NCI-H510A treated with DMSO at 0.1 percent for 48 hours (cell line): ENCODE results near the gene OR10G7.
A peak's percentile ranks its signal among the peaks of the same experiment; 100 is the strongest.

Source experiments
- DNase-seq: peaks from one replicate; lab custom pipeline; 2025; lab: John Stamatoyannopoulos, UW

The OR10G7 gene, protein sequence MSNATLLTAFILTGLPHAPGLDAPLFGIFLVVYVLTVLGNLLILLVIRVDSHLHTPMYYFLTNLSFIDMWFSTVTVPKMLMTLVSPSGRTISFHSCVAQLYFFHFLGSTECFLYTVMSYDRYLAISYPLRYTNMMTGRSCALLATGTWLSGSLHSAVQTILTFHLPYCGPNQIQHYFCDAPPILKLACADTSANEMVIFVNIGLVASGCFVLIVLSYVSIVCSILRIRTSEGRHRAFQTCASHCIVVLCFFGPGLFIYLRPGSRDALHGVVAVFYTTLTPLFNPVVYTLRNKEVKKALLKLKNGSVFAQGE

DNA sequence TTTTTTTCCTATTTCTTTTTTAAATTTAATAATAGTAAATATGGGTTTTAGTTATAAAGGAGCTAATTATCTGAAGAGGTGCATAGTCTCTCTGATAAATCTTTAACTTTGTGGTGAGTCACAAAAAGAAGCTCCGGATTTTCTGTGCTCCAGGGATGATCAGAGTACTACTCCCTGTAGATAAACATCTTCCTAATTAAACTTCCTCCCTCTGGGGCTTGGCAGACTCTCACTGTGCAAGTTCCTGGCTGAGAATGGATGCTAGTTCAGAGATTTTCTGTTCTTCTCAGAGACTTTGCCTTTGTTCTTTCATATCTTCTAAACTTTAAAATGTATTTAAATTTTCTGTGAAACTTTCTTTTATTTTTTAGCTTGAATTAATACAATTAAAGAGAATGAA is at the start of gene OR10G7:
Gene OR10G7, minus strand, starts transcription at position 72 of the 400 bp plus-strand sequence. CDS start 2,324 bp downstream, outside the sequence.
- no peak for DNase-seq

DNA sequence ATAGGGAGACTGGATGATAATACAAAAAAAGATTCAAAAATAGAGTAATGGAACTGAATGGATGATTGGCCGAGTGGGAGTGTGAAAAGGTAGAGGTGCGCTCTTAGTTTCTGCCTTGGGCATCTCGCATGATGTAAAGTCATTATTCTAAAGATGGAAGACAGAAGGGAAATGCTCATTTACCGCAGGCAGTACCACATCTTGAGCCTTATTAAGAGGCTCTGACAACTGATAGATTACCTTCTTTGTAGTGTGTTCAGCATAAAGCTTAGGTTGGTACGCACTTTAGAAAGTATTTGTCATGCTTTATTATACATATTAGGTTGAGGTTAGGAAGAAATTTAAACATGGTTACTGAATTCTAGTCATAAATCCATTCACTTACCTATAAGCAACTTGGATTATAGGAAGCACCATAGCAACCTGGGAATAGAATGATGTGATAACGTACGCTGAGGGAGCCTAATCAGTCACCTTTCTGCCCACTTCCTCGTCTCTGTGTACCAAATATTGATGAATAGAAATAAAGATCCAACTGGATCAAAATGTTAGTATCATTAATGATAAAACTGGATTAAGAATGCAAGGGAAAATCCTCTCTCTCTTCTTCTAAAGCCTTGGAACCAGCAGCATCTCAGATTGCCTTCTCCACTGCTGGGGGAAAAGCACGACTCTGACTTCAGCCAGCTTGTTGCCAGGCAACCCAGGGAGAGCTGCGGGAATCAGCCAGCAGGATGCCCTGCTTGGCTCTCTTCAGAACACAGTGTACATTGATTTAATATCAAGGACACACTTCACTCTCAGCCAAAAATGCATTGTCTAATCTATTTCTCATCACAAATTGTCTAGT is 45.1 kb upstream of the OR10G7 start:
- DNase-seq, result no peak

GRCh38 chr11:124085583-124085982 is 44.5 kb upstream of the OR10G7 start:
- no peak for DNase-seq

DNA sequence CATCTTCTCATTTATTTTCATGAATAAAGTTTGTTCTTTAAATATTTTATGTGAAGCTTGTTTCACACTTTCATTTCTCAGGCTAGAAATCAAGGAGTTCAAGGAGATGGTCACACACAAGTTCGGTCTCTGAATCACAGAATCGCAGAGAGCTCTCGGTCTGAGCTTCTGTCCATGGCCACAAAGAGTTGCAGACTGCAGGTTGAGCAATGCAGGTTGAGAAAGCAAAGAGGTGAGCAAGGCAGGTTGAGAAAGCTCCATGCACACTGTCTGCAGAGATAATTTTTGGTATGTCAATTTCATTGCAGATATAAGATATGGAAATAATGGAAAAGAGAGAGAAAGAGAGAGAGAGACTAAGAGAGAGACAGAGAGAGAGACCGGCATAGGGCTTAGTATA is 41.2 kb upstream of the OR10G7 start:
- no peak for DNase-seq

- no peak for DNase-seq
These were observed 40.4 kb upstream of the OR10G7 start for GRCh38 chr11:124081483-124081882.

GRCh38 chr11:124080327-124081001 is 39.3 kb upstream of the OR10G7 start:
- no peak for DNase-seq

DNA sequence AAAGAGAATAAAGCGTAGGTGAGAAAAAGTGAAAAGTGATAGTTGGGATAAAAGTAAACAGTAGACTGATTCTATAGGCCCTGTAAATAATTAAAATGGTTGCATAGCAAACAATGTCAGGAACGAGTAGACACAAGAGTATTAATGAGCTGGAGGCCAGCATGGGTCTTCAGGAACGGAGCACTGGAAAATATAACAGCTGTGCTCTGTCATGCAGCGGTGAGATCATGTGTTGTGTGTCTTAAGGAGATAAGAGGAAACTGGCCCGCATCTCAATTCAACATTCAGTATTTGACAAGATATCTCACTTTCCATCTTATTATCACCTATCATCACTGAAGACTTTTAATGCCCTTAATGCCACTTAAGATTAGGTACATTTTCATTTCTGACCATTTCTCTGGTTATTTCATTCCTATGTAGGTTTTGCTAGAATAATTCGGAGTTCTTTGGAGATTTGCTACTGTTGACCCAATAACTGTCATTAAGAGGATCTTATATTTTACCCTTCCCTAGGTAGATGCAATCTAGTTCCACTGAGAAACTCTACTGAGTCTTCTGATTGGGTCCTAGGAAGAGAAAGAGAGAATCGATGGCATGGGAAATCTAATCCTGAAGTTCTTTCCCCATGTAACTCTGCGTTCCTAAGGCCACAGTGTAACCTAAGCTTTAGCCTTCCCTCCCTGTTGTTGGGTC is 38.7 kb upstream of the OR10G7 start:
- no peak for DNase-seq

DNA sequence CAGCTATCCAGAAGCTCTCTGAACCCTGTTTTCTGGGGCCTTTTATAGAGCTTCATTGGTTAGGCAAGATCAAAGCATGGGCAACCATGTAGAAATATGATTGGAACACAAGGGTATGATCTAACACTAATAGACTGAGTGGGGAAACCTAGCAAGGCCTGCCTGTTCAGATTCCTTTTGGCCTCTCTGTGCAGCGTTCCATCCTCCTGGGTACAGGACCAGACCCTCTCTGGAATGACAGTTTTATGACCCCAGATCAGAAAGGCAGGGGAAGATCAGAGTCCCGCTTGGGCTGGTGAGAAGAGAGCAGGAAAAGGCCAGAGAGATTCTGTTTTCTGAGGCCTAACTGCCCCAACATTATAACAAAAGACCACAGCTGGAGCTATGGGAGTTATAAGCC is 37.5 kb upstream of the OR10G7 start:
- DNase-seq, result no peak

- no peak for DNase-seq
These were observed 36.1 kb upstream of the OR10G7 start for GRCh38 chr11:124077266-124077665.

GRCh38 chr11:124075841-124076651 is 34.9 kb upstream of the OR10G7 start:
- DNase-seq, result no peak

GRCh38 chr11:124075492-124075840 is 34.3 kb upstream of the OR10G7 start:
- DNase-seq, result no peak

DNA sequence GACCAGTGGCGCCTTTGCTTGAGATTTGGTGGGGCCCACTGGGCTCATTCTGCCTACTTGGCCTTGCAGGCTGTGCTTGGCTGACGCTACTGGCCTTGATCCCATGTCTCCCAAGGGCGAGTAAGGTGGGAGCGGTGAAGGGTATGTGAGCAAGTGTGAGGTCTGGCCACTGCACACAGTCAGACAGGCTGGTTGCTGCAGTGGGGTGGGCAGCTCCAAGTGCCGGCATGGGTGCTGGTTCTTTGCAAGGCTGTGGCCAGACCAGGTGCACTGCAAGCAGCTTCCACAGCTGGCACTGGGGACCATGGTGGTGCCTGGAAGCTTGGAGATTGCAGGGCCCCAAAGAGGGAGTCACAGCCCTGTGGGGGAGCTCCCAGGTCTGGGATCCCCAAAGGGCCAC is 33.4 kb upstream of the OR10G7 start:
- DNase-seq, result no peak

DNA sequence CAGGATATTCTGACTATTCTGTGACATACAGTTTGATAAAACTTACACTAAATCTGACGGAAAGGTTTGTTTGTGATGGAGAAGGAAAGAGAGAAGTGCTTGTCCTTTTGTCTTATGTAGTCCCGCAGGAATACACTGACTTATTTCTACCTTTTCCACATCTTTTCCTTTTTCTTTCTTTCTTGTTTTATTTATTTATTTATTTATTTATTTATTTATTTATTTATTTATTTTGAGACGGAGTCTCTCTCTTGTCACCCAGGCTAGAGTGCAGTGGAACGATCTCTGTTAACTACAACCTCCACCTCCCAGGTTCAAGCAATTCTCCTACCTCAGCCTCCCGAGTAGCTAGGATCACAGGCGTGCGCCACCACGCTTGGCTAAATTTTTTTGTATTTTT is 31.0 kb upstream of the OR10G7 start:
- no peak for DNase-seq

GRCh38 chr11:124071623-124071948 is 30.5 kb upstream of the OR10G7 start:
- DNase-seq, result peak; percentile 50

- no peak for DNase-seq
These were observed 29.9 kb upstream of the OR10G7 start for GRCh38 chr11:124070915-124071622.

GRCh38 chr11:124069429-124070401 is 28.6 kb upstream of the OR10G7 start:
- peak; percentile 50 for DNase-seq

GRCh38 chr11:124068601-124069110 is 27.5 kb upstream of the OR10G7 start:
- DNase-seq, result no peak

- no peak for DNase-seq
These were observed 11.8 kb upstream of the OR10G7 start for GRCh38 chr11:124052966-124053365.

DNA sequence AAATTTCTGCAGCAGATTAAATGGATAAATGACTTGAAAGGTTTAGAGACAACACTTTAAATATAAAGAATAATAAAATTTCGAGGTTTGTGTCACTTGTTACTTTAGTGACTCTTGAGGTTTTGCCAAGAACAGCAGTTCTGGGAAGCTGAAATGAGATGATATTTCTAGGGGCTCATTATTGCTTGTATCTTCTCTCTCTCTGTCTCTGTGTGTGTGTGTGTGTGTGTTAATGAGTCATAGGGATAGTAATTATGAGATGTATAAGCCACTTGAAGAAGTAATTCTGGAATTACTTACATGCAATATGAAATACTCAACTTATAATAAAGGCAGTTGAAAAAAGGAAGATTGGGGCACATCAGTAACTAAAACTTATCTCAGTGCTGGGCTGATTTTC is 9.6 kb upstream of the OR10G7 start:
- DNase-seq, result no peak
